PC-3 (cell line): ENCODE results near the gene OR7A10. TPM values are rescaled to one million over a fixed set of nuclear protein-coding genes. Genes with fewer than 3 reads are reported as not detected.
A peak's percentile ranks its signal among the peaks of the same experiment; 100 is the strongest.

Source experiments
- ATAC-seq: fragments of 200-7000 bp; cut with Tn5 transposase; 2 replicates; pipeline ENCODE4 v1.9.1; 2020; ENCODE audit warnings: mild to moderate bottlenecking, moderate library complexity
- BruUV-seq: library from RNA; stranded (reverse); fragments of 400-500 nt; replicated peaks from 2 replicates; lab custom pipeline; 2021; lab: Mats Ljungman, UMichigan
- CTCF ChIA-PET: fragments of 300-600 bp; sonication (Branson Sonifier 250); formaldehyde crosslinking; loops from one replicate; lab custom pipeline; 2022; ENCODE audit warnings: antibody characterized with exemption; lab: Charles Lee
- POLR2A ChIA-PET: fragments of 300-600 bp; sonication (Branson Sonifier 250); formaldehyde crosslinking; loops from one replicate; lab custom pipeline; 2022; ENCODE audit warnings: antibody characterized with exemption; ENCODE audit not compliant: unreplicated experiment; lab: Charles Lee
- DNase-seq: peaks from one replicate; pipeline ENCODE4 v3.0.0-alpha.2; 2015
- H2AFZ ChIP-seq: fragments of 300-600 bp; sonication (generic); 2 replicates; pipeline ENCODE4 v1.6.0; 2016; ENCODE audit warnings: antibody characterized with exemption, low read length
- H3F3A ChIP-seq: fragments of 300-600 bp; sonication (generic); one replicate; pipeline ENCODE4 v1.6.0; 2017; ENCODE audit warnings: antibody characterized with exemption, low read length, control low read depth, mild to moderate bottlenecking; ENCODE audit not compliant: unreplicated experiment
- H3K27ac ChIP-seq: fragments of 300-600 bp; sonication (generic); 2 replicates; pipeline ENCODE4 v1.5.1; 2016; ENCODE audit warnings: mild to moderate bottlenecking, low read length
- H3K27me3 ChIP-seq: fragments of 300-600 bp; sonication (generic); 2 replicates; pipeline ENCODE4 v1.6.1; 2016; ENCODE audit warnings: low read length, mixed read lengths
- H3K36me3 ChIP-seq: fragments of 300-600 bp; sonication (generic); 2 replicates; pipeline ENCODE4 v1.6.1; 2016; ENCODE audit warnings: low read depth, mixed run types, low read length, mixed read lengths
- H3K4me1 ChIP-seq: fragments of 300-600 bp; sonication (generic); 2 replicates; pipeline ENCODE4 v1.5.1; 2016; ENCODE audit warnings: low read length; ENCODE audit not compliant: insufficient read depth
- H3K4me2 ChIP-seq: fragments of 300-600 bp; sonication (generic); 2 replicates; pipeline ENCODE4 v1.6.0; 2016; ENCODE audit warnings: low read length
- H3K4me3 ChIP-seq: fragments of 300-600 bp; sonication (generic); 2 replicates; pipeline ENCODE4 v1.5.1; 2016; ENCODE audit warnings: mild to moderate bottlenecking, low read length, mixed read lengths
- H3K79me2 ChIP-seq: fragments of 300-600 bp; sonication (generic); 2 replicates; pipeline ENCODE4 v1.6.1; 2017; ENCODE audit warnings: low read length, mixed read lengths
- H3K9ac ChIP-seq: fragments of 300-600 bp; sonication (generic); 2 replicates; pipeline ENCODE4 v1.6.0; 2016; ENCODE audit warnings: mild to moderate bottlenecking, low read length
- H3K9me2 ChIP-seq: fragments of 300-600 bp; sonication (generic); replicated peaks from 2 replicates; pipeline ENCODE4 v1.6.1; 2016; ENCODE audit warnings: mixed run types, low read length, mixed read lengths
- H3K9me3 ChIP-seq: fragments of 300-600 bp; sonication (generic); 2 replicates; pipeline ENCODE4 v1.6.1; 2016; ENCODE audit warnings: low read length, mixed read lengths
- H4K20me1 ChIP-seq: fragments of 300-600 bp; sonication (generic); 2 replicates; pipeline ENCODE4 v1.6.1; 2016; ENCODE audit warnings: low read length, mixed read lengths
- CTCF ChIP-seq: fragments of 300-600 bp; sonication (generic); conservative IDR thresholded peaks from 2 replicates; pipeline ENCODE4 v1.5.1; 2017; ENCODE audit warnings: antibody characterized with exemption, low read depth, mild to moderate bottlenecking, low read length
- EZH2 ChIP-seq: fragments of 300-600 bp; sonication (generic); IDR thresholded peaks from one replicate; pipeline ENCODE4 v1.6.1; 2017; ENCODE audit warnings: antibody characterized with exemption, mild to moderate bottlenecking, low read length; ENCODE audit not compliant: unreplicated experiment
- EZH2phosphoT487 ChIP-seq: fragments of 300-600 bp; sonication (generic); IDR thresholded peaks from 2 replicates; pipeline ENCODE4 v1.6.1; 2018; ENCODE audit warnings: mild to moderate bottlenecking, antibody characterized with exemption, low read length, borderline replicate concordance
- intact Hi-C: fragments of 100-400 bp; cut with micrococcal nuclease; formaldehyde crosslinking; loops from 2 replicates; pipeline ENCODE4 v1.9.0; 2023
- total RNA-seq: library from RNA; depleted of rRNA; stranded (reverse); fragments of >200 nt; gene quantifications from 2 replicates; pipeline ENCODE4 v1.2.3, GENCODE V29; 2014

OR7A10 gene
- total RNA-seq, 1 experiment from 2014 or later, result not detected

GRCh38 chr19:14889994-14890642 lies 41.4 kb upstream of the OR7A10 start:
- TF ChIP-seq EZH2, result no peak
- TF ChIP-seq CTCF, result no peak
- TF ChIP-seq EZH2phosphoT487, result no peak
- peak overlapping the region; percentile 21; the same call in 1 of the 2 replicates for H3K27ac ChIP-seq
- H3F3A ChIP-seq, result no peaks in the 10 kb centered on the region
- ChIA-PET CTCF (no interaction called here), POLR2A (no interaction called here)
- H3K9me3 ChIP-seq, result no peaks in the 10 kb centered on the region
- H3K4me3 ChIP-seq, result no peak overlapping the region
- H3K9ac ChIP-seq, result no peak overlapping the region
- H3K36me3 ChIP-seq, result no peaks in the 10 kb centered on the region
- H3K9me2 ChIP-seq, result no peaks in the 10 kb centered on the region
- BruUV-seq, result no TSS peak
- H2AFZ ChIP-seq, result no peak overlapping the region
- H3K27me3 ChIP-seq, result peaks cover 22% of the 10 kb centered on the region
- peak; percentile 39 for ATAC-seq
- no peak overlapping the region for H3K4me2 ChIP-seq
- peaks cover 17% of the 10 kb centered on the region for H3K4me1 ChIP-seq
- no peaks in the 10 kb centered on the region for H3K79me2 ChIP-seq
- intact Hi-C loops, result loop anchor here (2.0 kb wide), 3 partner anchors 19 to 315 kb away; no protein-coding TSS in a partner anchor
- no peaks in the 10 kb centered on the region for H4K20me1 ChIP-seq
- DNase-seq, result peak; percentile 62

GRCh38 chr19:14886032-14886431 lies 37.3 kb upstream of the OR7A10 start, which contains the start of gene OR7A17:
Gene OR7A17 (minus strand): TSS chr19:14886132. CDS start chr19:14881355, 4,777 bp downstream.
- Histone ChIP-seq H3K27me3 (peaks cover 41% of the 10 kb centered on the region), H3K9me2 (no peaks in the 10 kb centered on the region), H4K20me1 (no peaks in the 10 kb centered on the region), H3K9ac (no peak within 1 kb of the TSS), H3F3A (no peaks in the 10 kb centered on the region), H3K36me3 (no peaks in the 10 kb centered on the region), H3K4me2 (no peak within 1 kb of the TSS), H3K4me1 (peaks cover 17% of the 10 kb centered on the region), H2AFZ (no peak within 1 kb of the TSS), H3K9me3 (no peaks in the 10 kb centered on the region), H3K27ac (no peak within 1 kb of the TSS), H3K4me3 (no peak within 1 kb of the TSS), H3K79me2 (no peaks in the 10 kb centered on the region)
- ATAC-seq (no peak), DNase-seq (no peak)
- ChIA-PET POLR2A (no interaction called here), CTCF (no interaction called here)
- TF ChIP-seq CTCF, result no peak
- TF ChIP-seq EZH2, result no peak
- no peak for TF ChIP-seq EZH2phosphoT487
- BruUV-seq, result no TSS peak
- intact Hi-C loops, result no loop called here

DNA sequence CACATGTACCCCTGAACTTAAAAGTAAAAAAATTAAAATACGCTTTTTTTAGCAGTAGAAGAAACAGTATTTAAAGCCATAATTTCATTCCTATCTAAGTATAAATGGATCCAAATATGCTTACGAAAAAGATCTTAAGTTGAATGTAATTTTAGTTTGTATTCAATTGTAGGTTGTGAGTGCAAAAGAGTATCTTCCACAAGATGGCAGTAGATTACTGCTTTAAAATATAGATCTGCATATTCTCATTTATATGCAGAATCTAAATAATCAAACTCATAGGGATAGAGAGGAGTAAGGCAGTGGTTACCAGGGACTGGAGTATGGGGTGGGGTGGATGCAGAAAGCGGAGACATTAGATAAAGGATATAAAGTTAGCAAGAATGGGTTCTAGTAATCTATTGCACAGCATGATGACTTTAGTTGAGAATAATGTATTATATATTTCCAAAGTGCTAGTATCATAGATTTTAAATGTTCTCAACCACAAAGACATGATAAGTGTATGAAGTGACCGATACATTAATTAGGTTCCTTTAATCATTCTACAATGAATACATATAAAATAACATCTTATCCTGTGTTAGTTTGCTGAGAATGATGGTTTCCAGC lies 23.0 kb upstream of the OR7A10 start:
- DNase-seq (peak; percentile 68), ATAC-seq (peak; percentile 51; the same call in 1 of the 2 replicates)
- Histone ChIP-seq H3K36me3 (no peaks in the 10 kb centered on the region), H2AFZ (no peak overlapping the region), H3K27me3 (peaks cover 53% of the 10 kb centered on the region), H3K9me3 (no peaks in the 10 kb centered on the region), H3K4me1 (no peaks in the 10 kb centered on the region), H3F3A (no peaks in the 10 kb centered on the region), H3K27ac (no peak overlapping the region), H3K4me2 (no peak overlapping the region), H3K9ac (no peak overlapping the region), H3K4me3 (no peak overlapping the region), H3K79me2 (no peaks in the 10 kb centered on the region), H4K20me1 (no peaks in the 10 kb centered on the region), H3K9me2 (no peaks in the 10 kb centered on the region)
- CTCF ChIA-PET, result interaction anchor here (0.6 kb wide), 1 partner anchor 186 kb away, joined by 6 read pairs; no protein-coding TSS in a partner anchor
- BruUV-seq, result no TSS peak
- POLR2A ChIA-PET, result no interaction called here
- peak; percentile 84 for TF ChIP-seq CTCF
- no peak for TF ChIP-seq EZH2
- intact Hi-C loops, result loop anchor here (1.0 to 10.0 kb wide), 3 partner anchors 17 to 279 kb away; no protein-coding TSS in a partner anchor
